PC-9 (cell line): Measurements from ENCODE around the gene RANBP10. TPM values are rescaled to one million over a fixed set of nuclear protein-coding genes. Genes with fewer than 3 reads are reported as not detected.

ENCODE experiments used
- Bru-seq: library from RNA; stranded (reverse); fragments of 400-500 nt; gene quantifications from one replicate; lab custom pipeline; 2021; lab: Mats Ljungman, UMichigan
- BruChase-seq, 2 experiments: library from RNA; stranded (reverse); fragments of 400-500 nt; gene quantifications; one replicate each; lab custom pipeline; 2021; lab: Mats Ljungman, UMichigan
- BruUV-seq: library from RNA; stranded (reverse); fragments of 400-500 nt; replicated peaks from 2 replicates; lab custom pipeline; 2021; lab: Mats Ljungman, UMichigan
- CTCF ChIA-PET: fragments of 300-600 bp; sonication (Branson Sonifier 250); formaldehyde crosslinking; loops from one replicate; lab custom pipeline; 2022; ENCODE audit warnings: antibody characterized with exemption; lab: Charles Lee
- POLR2A ChIA-PET: fragments of 300-600 bp; sonication (Branson Sonifier 250); formaldehyde crosslinking; loops from one replicate; lab custom pipeline; 2022; ENCODE audit warnings: antibody characterized with exemption; ENCODE audit not compliant: unreplicated experiment; lab: Charles Lee
- DNase-seq, 2 experiments: peaks; one replicate each; pipeline versions ENCODE4 v3.0.0 to v3.0.0-alpha.2; 2015 to 2022; ENCODE audit warnings: mixed read lengths in 1 of 2
- H2AFZ ChIP-seq: fragments of 200-600 bp; sonication (generic); 2 replicates; pipeline ENCODE4 v1.8.1; 2017; ENCODE audit warnings: antibody characterized with exemption
- H3F3A ChIP-seq: fragments of 200-600 bp; sonication (generic); 2 replicates; pipeline ENCODE4 v1.8.1; 2017; ENCODE audit warnings: antibody characterized with exemption, mild to moderate bottlenecking, low read depth; ENCODE audit not compliant: insufficient read depth
- H3K27ac ChIP-seq: fragments of 200-600 bp; sonication (generic); 2 replicates; pipeline ENCODE4 v1.6.1; 2016; ENCODE audit warnings: mixed run types
- H3K27me3 ChIP-seq: fragments of 200-600 bp; sonication (generic); 2 replicates; pipeline ENCODE4 v1.6.1; 2016; ENCODE audit warnings: low read depth, mixed run types; ENCODE audit not compliant: insufficient read depth
- H3K36me3 ChIP-seq: fragments of 200-600 bp; sonication (generic); 2 replicates; pipeline ENCODE4 v1.6.1; 2016; ENCODE audit warnings: low read depth, mixed run types
- H3K4me1 ChIP-seq: fragments of 200-600 bp; sonication (generic); replicated peaks from 2 replicates; pipeline ENCODE4 v1.6.1; 2016; ENCODE audit warnings: mixed run types; ENCODE audit not compliant: insufficient read depth
- H3K4me2 ChIP-seq: fragments of 200-600 bp; sonication (generic); 2 replicates; pipeline ENCODE4 v1.6.1; 2017; ENCODE audit warnings: mixed run types
- H3K4me3 ChIP-seq: fragments of 200-600 bp; sonication (generic); 2 replicates; pipeline ENCODE4 v1.6.1; 2016; ENCODE audit warnings: mixed run types
- H3K79me2 ChIP-seq: fragments of 200-600 bp; sonication (generic); 2 replicates; pipeline ENCODE4 v1.6.1; 2017; ENCODE audit warnings: low read depth, mixed run types
- H3K9me2 ChIP-seq: fragments of 200-600 bp; sonication (generic); 2 replicates; pipeline ENCODE4 v1.8.1; 2017; ENCODE audit warnings: mild to moderate bottlenecking; ENCODE audit not compliant: insufficient read depth
- H3K9me3 ChIP-seq: fragments of 200-600 bp; sonication (generic); 2 replicates; pipeline ENCODE4 v1.8.1; 2016; ENCODE audit warnings: low read depth; ENCODE audit not compliant: insufficient read depth
- H4K20me1 ChIP-seq: fragments of 200-600 bp; sonication (generic); 2 replicates; pipeline ENCODE4 v1.8.1; 2017; ENCODE audit not compliant: insufficient read depth
- EZH2 ChIP-seq: fragments of 200-600 bp; sonication (generic); IDR thresholded peaks from 2 replicates; pipeline ENCODE4 v1.8.0; 2017; ENCODE audit warnings: antibody characterized with exemption, low read depth
- intact Hi-C: fragments of 100-400 bp; cut with micrococcal nuclease; formaldehyde crosslinking; loops from one replicate; pipeline ENCODE4 v1.10.0; 2022; ENCODE audit not compliant: unreplicated experiment
- long read RNA-seq: library from polyadenylated mRNA; stranded (forward); transcript quantifications from one replicate; pipeline ENCODE4 v2.0.0, GENCODE V29; 2022
- total RNA-seq: library from RNA; stranded (reverse); gene quantifications from 2 replicates; pipeline ENCODE4 v1.2.3, GENCODE V29; 2021
- TF ChIP-seq, protein P1 (sequence below): fragments of 200-600 bp; sonication (generic); conservative IDR thresholded peaks from 2 replicates; pipeline ENCODE4 v1.6.1; 2017; ENCODE audit warnings: mixed run types, antibody characterized with exemption, mild to moderate bottlenecking, moderate library complexity

The RANBP10 gene
- 16.1 and 21.0 TPM in 2 replicates for total RNA-seq
- Bru-seq, nascent RNA = percentile 64 among the genes with signal in this experiment
- BruChase-seq, experiment 1, labeled RNA remaining after a 2-hour chase = percentile 67 among the genes with signal in this experiment
- percentile 67 among the genes with signal in this experiment for BruChase-seq, experiment 2, labeled RNA remaining after a 6-hour chase
- long read RNA-seq, full-length matches to known transcripts = 12 of 25 reads
- long read RNA-seq, partial matches to known transcripts = 3 of 25 reads
- long read RNA-seq, other reads (novel, unspliced or antisense) = 10 of 25 reads

DNA sequence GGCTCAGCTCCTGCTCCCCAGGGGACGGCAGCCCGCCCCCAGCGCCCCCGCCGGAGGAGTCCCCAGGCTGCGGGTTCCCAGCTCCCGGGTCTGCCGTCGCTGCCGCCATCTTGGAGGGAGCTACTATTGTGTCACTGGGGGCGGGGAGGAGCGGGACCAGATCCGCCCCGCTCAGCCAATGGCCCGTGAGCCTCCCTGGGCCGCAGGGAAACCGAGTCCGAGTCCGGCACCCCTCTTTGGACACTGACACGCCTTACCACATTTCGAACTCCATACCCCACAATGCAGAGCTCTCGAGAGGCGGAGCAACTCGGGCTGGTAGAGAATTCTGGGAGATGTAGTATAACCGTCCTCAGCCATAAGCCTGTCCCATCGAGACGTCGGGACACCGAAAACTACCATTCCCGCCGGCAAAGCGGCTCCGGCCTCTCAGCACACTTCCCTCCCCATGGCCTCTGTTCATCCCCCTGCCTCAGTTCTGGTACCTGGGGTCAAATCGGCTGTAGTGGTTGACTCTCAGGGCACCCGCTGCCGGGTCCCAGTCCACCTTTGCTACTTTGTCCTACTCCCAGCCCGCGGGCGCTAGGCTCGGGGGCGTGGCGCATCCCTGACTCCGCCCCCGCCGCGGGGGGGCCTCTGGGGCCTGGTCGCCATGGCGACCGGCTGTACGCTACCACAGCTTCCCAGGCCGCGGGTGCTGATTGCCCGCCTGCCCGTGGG, at the start of gene RANBP10, which contains the start of gene TSNAXIP1:
Gene RANBP10 (minus strand): TSS at position 133 of the 720 bp plus-strand sequence. CDS start 24 bp downstream, at position 109.
Gene TSNAXIP1 (plus strand): TSS at position 462 of the 720 bp plus-strand sequence. CDS start 261 bp downstream, outside the sequence.
- Histone ChIP-seq H3K9me2 (no peaks in the 10 kb centered on the region), H3K4me1 (peaks cover 14% of the 10 kb centered on the region), H4K20me1 (no peaks in the 10 kb centered on the region; the same call in 1 of the 2 replicates), H3K27ac (no peak within 1 kb of the TSS), H3K4me2 (peak within 1 kb of the TSS; percentile 92), H3K79me2 (peaks cover 41% of the 10 kb centered on the region), H3K36me3 (peaks cover 6% of the 10 kb centered on the region; the same call in 1 of the 2 replicates), H3F3A (peaks cover 5% of the 10 kb centered on the region; the same call in 1 of the 2 replicates), H2AFZ (peak within 1 kb of the TSS; percentile 97), H3K4me3 (peak within 1 kb of the TSS; percentile 86), H3K27me3 (no peaks in the 10 kb centered on the region), H3K9me3 (no peaks in the 10 kb centered on the region)
- TF ChIP-seq EZH2 = no peak
- TF ChIP-seq, protein P1, sequence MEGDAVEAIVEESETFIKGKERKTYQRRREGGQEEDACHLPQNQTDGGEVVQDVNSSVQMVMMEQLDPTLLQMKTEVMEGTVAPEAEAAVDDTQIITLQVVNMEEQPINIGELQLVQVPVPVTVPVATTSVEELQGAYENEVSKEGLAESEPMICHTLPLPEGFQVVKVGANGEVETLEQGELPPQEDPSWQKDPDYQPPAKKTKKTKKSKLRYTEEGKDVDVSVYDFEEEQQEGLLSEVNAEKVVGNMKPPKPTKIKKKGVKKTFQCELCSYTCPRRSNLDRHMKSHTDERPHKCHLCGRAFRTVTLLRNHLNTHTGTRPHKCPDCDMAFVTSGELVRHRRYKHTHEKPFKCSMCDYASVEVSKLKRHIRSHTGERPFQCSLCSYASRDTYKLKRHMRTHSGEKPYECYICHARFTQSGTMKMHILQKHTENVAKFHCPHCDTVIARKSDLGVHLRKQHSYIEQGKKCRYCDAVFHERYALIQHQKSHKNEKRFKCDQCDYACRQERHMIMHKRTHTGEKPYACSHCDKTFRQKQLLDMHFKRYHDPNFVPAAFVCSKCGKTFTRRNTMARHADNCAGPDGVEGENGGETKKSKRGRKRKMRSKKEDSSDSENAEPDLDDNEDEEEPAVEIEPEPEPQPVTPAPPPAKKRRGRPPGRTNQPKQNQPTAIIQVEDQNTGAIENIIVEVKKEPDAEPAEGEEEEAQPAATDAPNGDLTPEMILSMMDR = no peak
- BruUV-seq = no TSS peak
- CTCF ChIA-PET = interaction anchor here (0.6 to 1.5 kb wide), 3 partner anchors 10 to 67 kb away, joined by 3 to 10 read pairs (median 3); no protein-coding TSS in a partner anchor
- POLR2A ChIA-PET = interaction anchor here (0.5 to 1.1 kb wide), 12 partner anchors 22 to 954 kb away, joined by 3 to 20 read pairs (median 4); partner anchors contain the start of gene GFOD2
- intact Hi-C loops = loop anchor here (1.0 to 5.0 kb wide), 5 partner anchors 41 to 284 kb away; partner anchors contain the start of genes CENPT, GFOD2, NFATC3 and NUTF2
- peak; percentile 96 to 98 for DNase-seq

DNA sequence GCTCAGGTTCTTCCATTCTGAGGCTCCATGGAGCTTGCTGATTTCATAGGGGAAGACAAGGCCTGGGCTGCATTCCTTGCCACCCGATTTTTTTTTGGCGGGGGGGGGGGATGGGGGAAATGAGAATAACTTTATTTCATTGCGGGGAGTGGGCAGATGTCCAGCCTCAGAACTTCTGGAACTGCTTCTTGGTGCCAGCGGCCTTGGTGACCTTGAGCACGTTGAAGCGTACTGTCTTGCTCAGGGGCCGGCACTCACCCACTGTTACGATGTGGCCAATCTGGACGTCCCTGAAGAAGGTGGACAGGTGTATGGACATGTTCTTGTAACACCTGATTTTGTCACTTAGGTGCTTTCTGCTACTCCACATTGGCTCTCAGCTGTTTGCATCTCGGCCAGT, 49.4 kb upstream of the RANBP10 start:
- BruUV-seq = no TSS peak
- intact Hi-C loops = loop anchor here (5.0 kb wide), 2 partner anchors 138 to 178 kb away; partner anchors contain the start of gene GFOD2

More for the DNA sequence above, 49.4 kb upstream of the RANBP10 start:
- 0 out of 2 replicates have a peak, but pooled peaks cover 7% of the 10 kb centered on the region for H3K36me3 ChIP-seq
- H3K79me2 ChIP-seq = peaks cover 92% of the 10 kb centered on the region
- no peak for DNase-seq
- H3F3A ChIP-seq = peaks cover 52% of the 10 kb centered on the region
- no peaks in the 10 kb centered on the region for H3K27me3 ChIP-seq
- no peak overlapping the region for H2AFZ ChIP-seq
- H3K27ac ChIP-seq = no peak overlapping the region
- H3K4me1 ChIP-seq = peaks cover 44% of the 10 kb centered on the region
- no peak overlapping the region for H3K4me2 ChIP-seq
- no peaks in the 10 kb centered on the region for H3K9me2 ChIP-seq
- peaks cover 94% of the 10 kb centered on the region for H4K20me1 ChIP-seq
- H3K4me3 ChIP-seq = no peak overlapping the region
- no peaks in the 10 kb centered on the region for H3K9me3 ChIP-seq
- ChIA-PET POLR2A (no interaction called here), CTCF (no interaction called here)
- TF ChIP-seq, protein P1 = no peak
- no peak for TF ChIP-seq EZH2
